ENCODE results near the gene PRDM13. TPM values are rescaled to one million over a fixed set of nuclear protein-coding genes. Genes with fewer than 3 reads are reported as not detected.

The PRDM13 gene
- total and polyA plus RNA-seq, 2 of the 8 experiments (the other 6 are each of a cell fraction or from before 2014, with no cell fraction given), result 0.05 to 0.09 TPM

GRCh38 chr6:99617131-99617530 is 10.5 kb downstream of the PRDM13 start (continued):
- no peak for TF ChIP-seq CHD7 (IDR thresholded peaks at IDR 0.05; ENCODE audit: insufficient replicate concordance, low read length)
- no peak for TF ChIP-seq KDM4A (IDR thresholded peaks at IDR 0.05; ENCODE audit: low read depth, low read length, severe bottlenecking)
- TF ChIP-seq RAD21 (IDR thresholded peaks at IDR 0.05 in 1 of 2, conservative IDR thresholded peaks at IDR 0.05 in 1 of 2; ENCODE audit: low read depth in 2 of 2, low read length in 2 of 2), result no peak
- TF ChIP-seq E2F6 (IDR thresholded peaks at IDR 0.05), result no peak
- TF ChIP-seq SAP30 (IDR thresholded peaks at IDR 0.05; ENCODE audit: insufficient read depth, insufficient replicate concordance, low read length), result no peak
